Activated T-helper 2 cell treated with anti-CD3 and anti-CD28 coated beads, Interferon-gamma antibody, Interleukin-2, Interleukin-4, amounts not matched to agents 10 μg/mL and 5 μg/mL and 100 μg/mL, durations not matched to agents 14 hours and 24 hours and 36 hours (primary cell): ENCODE data around the gene WFDC1. TPM values are rescaled to one million over a fixed set of nuclear protein-coding genes. Genes with fewer than 3 reads are reported as not detected.

Experiments used
- DNase-seq: peaks from one replicate; pipeline ENCODE4 v3.0.0; 2021; ENCODE audit warnings: low spot score
- H3K27ac Mint-ChIP-seq: one replicate; pipeline ENCODE4 v1.8.0; 2021; ENCODE audit warnings: mixed read lengths
- H3K27me3 Mint-ChIP-seq: one replicate; pipeline ENCODE4 v1.8.0; 2021; ENCODE audit warnings: low read depth, mixed read lengths
- H3K36me3 Mint-ChIP-seq: one replicate; pipeline ENCODE4 v1.8.0; 2021; ENCODE audit warnings: low read depth, mixed read lengths
- H3K4me1 Mint-ChIP-seq: one replicate; pipeline ENCODE4 v1.8.0; 2021; ENCODE audit warnings: low read depth, mixed read lengths
- H3K4me3 Mint-ChIP-seq: one replicate; pipeline ENCODE4 v1.8.0; 2021; ENCODE audit warnings: low read depth, mild to moderate bottlenecking, moderate library complexity, mixed read lengths
- H3K9me3 Mint-ChIP-seq: one replicate; pipeline ENCODE4 v1.8.0; 2021; ENCODE audit warnings: mixed read lengths
- intact Hi-C: fragments of 100-400 bp; cut with micrococcal nuclease; formaldehyde crosslinking; loops from one replicate; pipeline ENCODE4 v1.15.1; 2023
- total RNA-seq: library from RNA; stranded (reverse); gene quantifications from 2 replicates; pipeline ENCODE4 v1.2.3, GENCODE V29; 2022

The WFDC1 gene
- total RNA-seq, 1 donor from 2014 or later = not detected

GRCh38 chr16:84370723-84371552 lies 76.3 kb downstream of the WFDC1 start:
- Mint-ChIP-seq H3K4me1 (peaks cover 8% of the 10 kb centered on the region), H3K36me3 (no peaks in the 10 kb centered on the region), H3K4me3 (no peak overlapping the region), H3K9me3 (no peaks in the 10 kb centered on the region), H3K27ac (no peak overlapping the region), H3K27me3 (peaks cover 57% of the 10 kb centered on the region)
- intact Hi-C loops = no loop called here
- no peak for DNase-seq

- H3K9me3 Mint-ChIP-seq = no peaks in the 10 kb centered on the region
- no peaks in the 10 kb centered on the region for H3K36me3 Mint-ChIP-seq
- H3K4me3 Mint-ChIP-seq = no peak overlapping the region
- DNase-seq = no peak
- intact Hi-C loops = no loop called here
- H3K4me1 Mint-ChIP-seq = peaks cover 8% of the 10 kb centered on the region
- H3K27ac Mint-ChIP-seq = no peak overlapping the region
- peaks cover 52% of the 10 kb centered on the region for H3K27me3 Mint-ChIP-seq
These were observed 76.8 kb downstream of the WFDC1 start for GRCh38 chr16:84371553-84371865.

GRCh38 chr16:84373907-84374489 lies 79.3 kb downstream of the WFDC1 start:
- H3K4me1 Mint-ChIP-seq = peaks cover 8% of the 10 kb centered on the region
- intact Hi-C loops = no loop called here
- H3K9me3 Mint-ChIP-seq = no peaks in the 10 kb centered on the region
- DNase-seq = no peak
- H3K36me3 Mint-ChIP-seq = no peaks in the 10 kb centered on the region
- H3K27me3 Mint-ChIP-seq = peaks cover 30% of the 10 kb centered on the region
- H3K4me3 Mint-ChIP-seq = no peak overlapping the region
- H3K27ac Mint-ChIP-seq = no peak overlapping the region

GRCh38 chr16:84378099-84378498 lies 83.4 kb downstream of the WFDC1 start:
- no peak overlapping the region for H3K4me3 Mint-ChIP-seq
- intact Hi-C loops = no loop called here
- H3K36me3 Mint-ChIP-seq = no peaks in the 10 kb centered on the region
- H3K27me3 Mint-ChIP-seq = peaks cover 17% of the 10 kb centered on the region
- DNase-seq = no peak
- no peak overlapping the region for H3K27ac Mint-ChIP-seq
- peaks cover 7% of the 10 kb centered on the region for H3K4me1 Mint-ChIP-seq
- no peaks in the 10 kb centered on the region for H3K9me3 Mint-ChIP-seq

GRCh38 chr16:84378567-84378966 lies 83.9 kb downstream of the WFDC1 start:
- intact Hi-C loops = no loop called here
- Mint-ChIP-seq H3K27me3 (peaks cover 17% of the 10 kb centered on the region), H3K9me3 (no peaks in the 10 kb centered on the region), H3K4me3 (no peak overlapping the region), H3K27ac (no peak overlapping the region), H3K36me3 (no peaks in the 10 kb centered on the region), H3K4me1 (peaks cover 6% of the 10 kb centered on the region)
- DNase-seq = no peak

- Mint-ChIP-seq H3K4me1 (peaks cover 3% of the 10 kb centered on the region), H3K27me3 (peaks cover 17% of the 10 kb centered on the region), H3K27ac (no peak overlapping the region), H3K9me3 (no peaks in the 10 kb centered on the region), H3K4me3 (no peak overlapping the region), H3K36me3 (no peaks in the 10 kb centered on the region)
- intact Hi-C loops = no loop called here
- no peak for DNase-seq
These were observed 84.5 kb downstream of the WFDC1 start for GRCh38 chr16:84379008-84379708.

Other genes starting within 250 kb of the WFDC1 start
- gene MBTPS1, start 177.9 kb upstream of the WFDC1 start, total RNA-seq = 54.5 and 58.1 TPM in 2 replicates
- 16.7 and 19.9 TPM in 2 replicates for gene HSDL1, start 149.7 kb upstream of the WFDC1 start, total RNA-seq
- 0.09 TPM in 1 of 2 replicates, not detected in the other for gene DNAAF1, start 149.6 kb upstream of the WFDC1 start, total RNA-seq
- gene TAF1C, start 107.8 kb upstream of the WFDC1 start, total RNA-seq = 57.5 and 64.4 TPM in 2 replicates
- gene ADAD2, start 103.7 kb upstream of the WFDC1 start, total RNA-seq = not detected in 2 replicates
- gene KCNG4, start 54.9 kb upstream of the WFDC1 start, total RNA-seq = not detected in 2 replicates
- gene ATP2C2, start 73.7 kb downstream of the WFDC1 start, total RNA-seq = not detected in 2 replicates
- gene MEAK7, start 209.8 kb downstream of the WFDC1 start, total RNA-seq = 15.4 and 19.4 TPM in 2 replicates